ENCODE results near the gene BMERB1. TPM values are rescaled to one million over a fixed set of nuclear protein-coding genes. Genes with fewer than 3 reads are reported as not detected.
"Not testable (repeated sequence)": the region's sequence is repeated elsewhere in the genome, so short reads cannot be mapped to it uniquely, and the experiment has no call there.

BMERB1 gene
- total RNA-seq, 1 donor, result 57.2 TPM

DNA sequence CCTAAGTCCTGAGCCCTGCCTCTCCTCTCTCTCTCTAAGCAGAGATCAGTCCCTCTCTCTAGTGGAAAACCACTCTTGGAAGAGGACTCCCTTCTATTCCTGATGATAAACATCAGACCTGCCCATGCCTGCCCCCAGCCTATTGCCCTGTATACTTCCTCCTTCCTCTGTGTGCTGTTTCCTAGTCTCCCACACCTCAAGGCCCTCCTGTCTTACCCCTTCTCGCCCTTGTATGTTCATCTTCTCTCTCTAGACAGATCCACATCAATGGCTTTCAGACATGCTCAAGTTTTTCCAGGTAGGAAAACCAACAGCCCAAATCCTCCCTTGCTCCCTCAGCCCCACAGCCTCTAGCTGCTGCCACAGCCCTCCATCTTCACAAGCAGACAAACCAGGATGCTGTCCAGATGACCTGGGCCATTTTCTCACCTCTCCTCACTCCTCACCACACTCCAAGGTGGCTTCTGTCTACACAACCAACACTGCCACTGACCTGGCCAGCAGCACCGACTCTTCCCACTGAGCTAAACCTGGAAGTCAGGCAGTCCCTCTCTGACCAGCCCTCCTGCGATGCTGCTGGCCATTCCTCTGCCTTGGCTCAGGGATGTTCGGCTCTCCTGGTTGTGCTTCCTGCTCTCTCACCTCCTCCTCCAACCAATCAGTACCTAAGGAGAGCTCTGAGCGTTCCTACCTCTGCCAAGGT lies 172.3 kb downstream of the BMERB1 start:
- DNase-seq (ENCODE audit: insufficient read length, low spot score, missing footprints), result no peak
- TF ChIP-seq, protein P1, sequence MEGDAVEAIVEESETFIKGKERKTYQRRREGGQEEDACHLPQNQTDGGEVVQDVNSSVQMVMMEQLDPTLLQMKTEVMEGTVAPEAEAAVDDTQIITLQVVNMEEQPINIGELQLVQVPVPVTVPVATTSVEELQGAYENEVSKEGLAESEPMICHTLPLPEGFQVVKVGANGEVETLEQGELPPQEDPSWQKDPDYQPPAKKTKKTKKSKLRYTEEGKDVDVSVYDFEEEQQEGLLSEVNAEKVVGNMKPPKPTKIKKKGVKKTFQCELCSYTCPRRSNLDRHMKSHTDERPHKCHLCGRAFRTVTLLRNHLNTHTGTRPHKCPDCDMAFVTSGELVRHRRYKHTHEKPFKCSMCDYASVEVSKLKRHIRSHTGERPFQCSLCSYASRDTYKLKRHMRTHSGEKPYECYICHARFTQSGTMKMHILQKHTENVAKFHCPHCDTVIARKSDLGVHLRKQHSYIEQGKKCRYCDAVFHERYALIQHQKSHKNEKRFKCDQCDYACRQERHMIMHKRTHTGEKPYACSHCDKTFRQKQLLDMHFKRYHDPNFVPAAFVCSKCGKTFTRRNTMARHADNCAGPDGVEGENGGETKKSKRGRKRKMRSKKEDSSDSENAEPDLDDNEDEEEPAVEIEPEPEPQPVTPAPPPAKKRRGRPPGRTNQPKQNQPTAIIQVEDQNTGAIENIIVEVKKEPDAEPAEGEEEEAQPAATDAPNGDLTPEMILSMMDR (IDR thresholded peaks at IDR 0.05; ENCODE audit: extremely low read depth, low read depth, low read length), result no peak
- Histone ChIP-seq H3K4me1 (ENCODE audit: insufficient read depth, low read length) (peaks cover 46% of the 10 kb centered on the region), H3K27ac (ENCODE audit: low read depth, low read length) (no peak overlapping the region), H3K27me3 (ENCODE audit: insufficient read depth, low read length) (no peaks in the 10 kb centered on the region), H3K4me3 (ENCODE audit: insufficient read depth, low read length) (no peak overlapping the region), H2AFZ (ENCODE audit: low read length) (no peak overlapping the region), H3K79me2 (ENCODE audit: insufficient read depth, low read length) (no peaks in the 10 kb centered on the region), H3K9me3 (ENCODE audit: low read depth, low read length) (no peaks in the 10 kb centered on the region), H3K4me2 (ENCODE audit: insufficient read depth, low read length) (no peak overlapping the region), H4K20me1 (ENCODE audit: insufficient read depth, low read length) (peaks cover 9% of the 10 kb centered on the region), H3K36me3 (ENCODE audit: insufficient read depth, low read length) (peaks cover 44% of the 10 kb centered on the region)

DNA sequence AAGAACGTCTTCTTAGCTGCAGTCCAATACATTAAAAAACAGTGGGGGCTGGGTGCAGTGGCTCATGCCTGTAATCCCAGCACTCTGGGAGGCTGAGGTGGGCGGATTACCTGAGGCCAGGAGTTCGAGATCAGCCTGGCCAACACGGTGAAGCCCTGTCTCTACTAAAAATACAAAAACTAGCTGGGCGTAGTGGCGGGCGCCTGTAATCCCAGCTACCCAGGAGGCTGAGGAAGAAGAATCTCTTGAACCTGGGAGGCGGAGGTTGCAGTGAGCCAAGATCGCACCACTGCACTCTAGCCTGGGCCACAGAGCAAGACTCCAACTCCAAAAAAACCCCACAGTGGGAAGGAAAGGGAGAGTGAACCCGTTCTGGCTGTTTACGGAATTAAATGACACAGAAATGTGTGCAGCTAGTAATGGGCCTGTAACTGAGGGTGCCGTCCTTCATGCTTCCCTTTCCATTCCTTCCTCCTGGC lies 172.9 kb downstream of the BMERB1 start:
- Histone ChIP-seq H3K36me3 (ENCODE audit: insufficient read depth, low read length) (peaks cover 43% of the 10 kb centered on the region), H3K27ac (ENCODE audit: low read depth, low read length) (peak overlapping the region; percentile 62), H3K4me1 (ENCODE audit: insufficient read depth, low read length) (peaks cover 47% of the 10 kb centered on the region)
- not testable (repeated sequence) for H2AFZ ChIP-seq (ENCODE audit: low read length); H3K4me2 ChIP-seq (ENCODE audit: insufficient read depth, low read length); H3K27me3 ChIP-seq (ENCODE audit: insufficient read depth, low read length); H3K79me2 ChIP-seq (ENCODE audit: insufficient read depth, low read length); DNase-seq (ENCODE audit: insufficient read length, low spot score, missing footprints); H3K4me3 ChIP-seq (ENCODE audit: insufficient read depth, low read length); H3K9me3 ChIP-seq (ENCODE audit: low read depth, low read length); H4K20me1 ChIP-seq (ENCODE audit: insufficient read depth, low read length)

DNA sequence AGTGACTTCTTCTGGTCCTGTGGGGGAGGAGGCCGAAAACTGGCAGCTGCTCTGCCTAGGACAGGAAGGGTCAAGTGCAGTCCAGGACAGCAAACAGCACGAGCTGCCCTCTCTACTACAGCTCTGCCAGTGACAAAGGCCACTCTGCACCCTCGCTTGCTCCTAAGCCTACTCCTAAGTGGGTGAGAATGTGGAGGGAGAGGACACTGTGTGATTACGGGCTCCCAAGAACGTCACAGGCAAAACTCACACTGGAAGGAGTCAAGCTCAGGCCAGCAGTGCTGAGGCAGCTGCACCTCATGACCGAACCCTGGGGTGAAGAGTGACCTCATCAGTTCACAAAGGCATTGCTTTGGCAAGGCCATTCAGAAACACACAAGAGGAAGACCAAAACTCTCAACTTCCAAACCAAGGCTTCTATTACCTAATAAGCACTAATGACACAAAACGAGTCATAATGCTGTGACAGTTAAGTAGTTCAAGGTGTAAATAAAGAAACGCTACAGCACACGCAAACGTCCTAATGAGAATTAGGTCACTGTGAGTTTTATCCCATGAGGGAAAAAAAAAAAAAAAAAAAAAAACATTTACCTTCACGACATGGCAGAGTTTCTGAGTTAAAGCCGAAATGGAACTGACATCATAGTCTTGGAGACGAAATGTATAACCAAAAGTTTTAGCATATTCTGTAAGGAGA lies 173.5 kb downstream of the BMERB1 start:
- Histone ChIP-seq H2AFZ (ENCODE audit: low read length) (no peak overlapping the region), H3K27ac (ENCODE audit: low read depth, low read length) (peak overlapping the region; percentile 62), H3K4me2 (ENCODE audit: insufficient read depth, low read length) (no peak overlapping the region)

DNA sequence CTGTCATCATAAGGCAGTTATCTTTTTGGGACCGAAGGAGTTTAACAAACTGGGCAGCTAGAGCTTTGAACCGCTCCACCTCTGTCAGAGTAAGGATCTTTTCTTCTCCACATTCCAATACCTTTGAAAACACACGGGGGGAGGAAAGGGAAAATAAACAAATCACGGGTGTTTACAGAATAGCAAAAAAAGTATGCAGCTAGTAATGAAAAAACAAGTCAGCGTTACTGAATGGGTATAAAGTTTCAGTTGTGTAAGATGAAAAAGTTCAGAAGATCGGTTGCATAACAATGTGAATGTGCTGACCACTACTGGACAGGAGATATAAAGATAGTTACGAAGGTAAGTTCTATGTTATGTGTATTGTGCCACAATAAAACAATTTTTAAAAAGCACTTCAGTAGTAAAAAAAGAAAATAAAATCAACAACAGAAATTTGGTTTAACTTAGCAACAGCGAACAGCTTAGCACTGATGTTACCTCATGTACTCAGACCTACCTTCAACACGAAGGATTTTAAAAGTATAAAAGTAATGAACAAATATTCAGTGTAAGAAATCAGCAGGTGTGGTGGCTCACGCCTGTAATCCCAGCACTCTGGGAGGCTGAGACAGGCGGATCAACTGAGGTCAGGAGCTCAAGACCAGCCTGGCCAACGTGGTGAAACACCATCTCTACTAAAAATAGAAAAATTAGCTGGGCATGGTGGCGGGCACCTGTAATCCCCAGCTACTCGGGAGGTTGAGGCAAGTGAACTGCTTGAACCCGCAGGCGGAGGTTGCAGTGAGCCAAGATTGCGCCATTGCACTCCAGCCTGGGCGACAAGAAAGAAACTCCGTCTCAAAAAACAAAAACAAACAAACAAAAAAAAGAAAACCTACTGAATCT lies 174.3 kb downstream of the BMERB1 start:
- no peaks in the 10 kb centered on the region for H3K79me2 ChIP-seq (ENCODE audit: insufficient read depth, low read length)
- peaks cover 47% of the 10 kb centered on the region for H3K4me1 ChIP-seq (ENCODE audit: insufficient read depth, low read length)
- no peak overlapping the region for H3K27ac ChIP-seq (ENCODE audit: low read depth, low read length)
- peaks cover 36% of the 10 kb centered on the region for H3K36me3 ChIP-seq (ENCODE audit: insufficient read depth, low read length)
- no peaks in the 10 kb centered on the region for H3K27me3 ChIP-seq (ENCODE audit: insufficient read depth, low read length)
- no peaks in the 10 kb centered on the region for H3K9me3 ChIP-seq (ENCODE audit: low read depth, low read length)
- no peak for DNase-seq (ENCODE audit: insufficient read length, low spot score, missing footprints)
- no peak overlapping the region for H3K4me3 ChIP-seq (ENCODE audit: insufficient read depth, low read length)
- TF ChIP-seq, protein P1 (IDR thresholded peaks at IDR 0.05; ENCODE audit: extremely low read depth, low read depth, low read length), result no peak
- no peak overlapping the region for H3K4me2 ChIP-seq (ENCODE audit: insufficient read depth, low read length)
- peaks cover 4% of the 10 kb centered on the region for H4K20me1 ChIP-seq (ENCODE audit: insufficient read depth, low read length)
- no peak overlapping the region for H2AFZ ChIP-seq (ENCODE audit: low read length)

More for the DNA sequence above, 173.5 kb downstream of the BMERB1 start:
- peaks cover 47% of the 10 kb centered on the region for H3K4me1 ChIP-seq (ENCODE audit: insufficient read depth, low read length)
- H4K20me1 ChIP-seq (ENCODE audit: insufficient read depth, low read length), result peaks cover 5% of the 10 kb centered on the region
- H3K79me2 ChIP-seq (ENCODE audit: insufficient read depth, low read length), result no peaks in the 10 kb centered on the region
- H3K36me3 ChIP-seq (ENCODE audit: insufficient read depth, low read length), result peaks cover 40% of the 10 kb centered on the region
- TF ChIP-seq, protein P1 (IDR thresholded peaks at IDR 0.05; ENCODE audit: extremely low read depth, low read depth, low read length), result no peak
- H3K27me3 ChIP-seq (ENCODE audit: insufficient read depth, low read length), result no peaks in the 10 kb centered on the region
- H3K9me3 ChIP-seq (ENCODE audit: low read depth, low read length), result no peaks in the 10 kb centered on the region
- no peak for DNase-seq (ENCODE audit: insufficient read length, low spot score, missing footprints)
- no peak overlapping the region for H3K4me3 ChIP-seq (ENCODE audit: insufficient read depth, low read length)

All from osteoblast (primary cell).